OCI-LY1 (cell line): ENCODE measurements around the gene CSK.

Experiments
- H2AFZ ChIP-seq: fragments of 200-600 bp; sonication (generic), shearing (Covaris generic); 2 replicates; pipeline ENCODE4 v1.6.0; 2014; ENCODE audit warnings: antibody characterized with exemption, mild to moderate bottlenecking, low read length
- H3F3A ChIP-seq: fragments of 200-600 bp; sonication (generic), shearing (Covaris generic); 2 replicates; pipeline ENCODE4 v1.6.0; 2014; ENCODE audit warnings: mild to moderate bottlenecking, antibody characterized with exemption, low read length, moderate library complexity; ENCODE audit not compliant: insufficient read depth
- H3K27ac ChIP-seq: fragments of 200-600 bp; sonication (generic); 2 replicates; pipeline ENCODE4 v1.5.1; 2014; ENCODE audit warnings: low read length, mixed run types, mild to moderate bottlenecking, low read depth; ENCODE audit not compliant: poor library complexity, severe bottlenecking
- H3K27me3 ChIP-seq: fragments of 200-600 bp; sonication (generic); 2 replicates; pipeline ENCODE4 v1.6.0; 2014; ENCODE audit warnings: antibody characterized with exemption, mild to moderate bottlenecking, low read length, moderate library complexity; ENCODE audit not compliant: insufficient read depth
- H3K36me3 ChIP-seq: fragments of 200-600 bp; sonication (generic); 2 replicates; pipeline ENCODE4 v1.6.1; 2014; ENCODE audit warnings: mild to moderate bottlenecking, antibody characterized with exemption, low read length, moderate library complexity, mixed read lengths; ENCODE audit not compliant: insufficient read depth
- H3K4me1 ChIP-seq: fragments of 200-600 bp; sonication (generic); 2 replicates; pipeline ENCODE4 v1.5.1; 2014; ENCODE audit warnings: mild to moderate bottlenecking, low read length, moderate library complexity; ENCODE audit not compliant: insufficient read depth, severe bottlenecking
- H3K4me2 ChIP-seq: fragments of 200-600 bp; sonication (generic), shearing (Covaris generic); 2 replicates; pipeline ENCODE4 v1.6.1; 2014; ENCODE audit warnings: low read length
- H3K4me3 ChIP-seq: fragments of 200-600 bp; sonication (generic); 2 replicates; pipeline ENCODE4 v1.5.1; 2014; ENCODE audit warnings: low read length, low read depth, mild to moderate bottlenecking, mixed read lengths; ENCODE audit not compliant: poor library complexity, severe bottlenecking
- H3K79me2 ChIP-seq: fragments of 200-600 bp; shearing (Covaris generic); 2 replicates; pipeline ENCODE4 v1.6.1; 2016; ENCODE audit warnings: mixed run types, low read length, mixed read lengths; ENCODE audit not compliant: insufficient read depth
- H3K9ac ChIP-seq: fragments of 200-600 bp; sonication (generic), shearing (Covaris generic); 2 replicates; pipeline ENCODE4 v1.6.1; 2014; ENCODE audit warnings: mild to moderate bottlenecking, low read length, mixed read lengths
- H3K9me2 ChIP-seq: fragments of 200-600 bp; sonication (generic), shearing (Covaris generic); 2 replicates; pipeline ENCODE4 v1.6.1; 2014; ENCODE audit warnings: low read depth, mild to moderate bottlenecking, low read length, mixed read lengths
- H3K9me3 ChIP-seq: fragments of 200-600 bp; shearing (Covaris generic); 2 replicates; pipeline ENCODE4 v1.6.1; 2014; ENCODE audit warnings: low read length, mixed read lengths
- H4K20me1 ChIP-seq: fragments of 200-600 bp; sonication (generic), shearing (Covaris generic); 2 replicates; pipeline ENCODE4 v1.6.0; 2016; ENCODE audit warnings: mild to moderate bottlenecking, low read length; ENCODE audit not compliant: insufficient read depth
- EZH2 ChIP-seq: fragments of 200-600 bp; sonication (generic), shearing (Covaris generic); IDR thresholded peaks from 2 replicates; pipeline ENCODE4 v1.8.0; 2017; ENCODE audit warnings: borderline replicate concordance, mixed run types, mild to moderate bottlenecking, antibody characterized with exemption, low read length, moderate library complexity, mixed read lengths
- TF ChIP-seq, protein P1 (sequence below): fragments of 200-600 bp; sonication (generic), shearing (Covaris generic); IDR thresholded peaks from 2 replicates; pipeline ENCODE4 v1.5.1; 2017; ENCODE audit warnings: mild to moderate bottlenecking, antibody characterized with exemption, low read length, moderate library complexity, mixed read lengths

Gene CSK

GRCh38 chr15:74776821-74777768 lies 4.8 kb upstream of the CSK start:
- peak overlapping the region; percentile 100 for H3K27ac ChIP-seq
- peak overlapping the region; percentile 37 for H3K4me3 ChIP-seq
- no peaks in the 10 kb centered on the region for H3K79me2 ChIP-seq
- H4K20me1 ChIP-seq = no peaks in the 10 kb centered on the region
- H3K27me3 ChIP-seq = no peaks in the 10 kb centered on the region
- TF ChIP-seq EZH2 = no peak
- TF ChIP-seq, protein P1, sequence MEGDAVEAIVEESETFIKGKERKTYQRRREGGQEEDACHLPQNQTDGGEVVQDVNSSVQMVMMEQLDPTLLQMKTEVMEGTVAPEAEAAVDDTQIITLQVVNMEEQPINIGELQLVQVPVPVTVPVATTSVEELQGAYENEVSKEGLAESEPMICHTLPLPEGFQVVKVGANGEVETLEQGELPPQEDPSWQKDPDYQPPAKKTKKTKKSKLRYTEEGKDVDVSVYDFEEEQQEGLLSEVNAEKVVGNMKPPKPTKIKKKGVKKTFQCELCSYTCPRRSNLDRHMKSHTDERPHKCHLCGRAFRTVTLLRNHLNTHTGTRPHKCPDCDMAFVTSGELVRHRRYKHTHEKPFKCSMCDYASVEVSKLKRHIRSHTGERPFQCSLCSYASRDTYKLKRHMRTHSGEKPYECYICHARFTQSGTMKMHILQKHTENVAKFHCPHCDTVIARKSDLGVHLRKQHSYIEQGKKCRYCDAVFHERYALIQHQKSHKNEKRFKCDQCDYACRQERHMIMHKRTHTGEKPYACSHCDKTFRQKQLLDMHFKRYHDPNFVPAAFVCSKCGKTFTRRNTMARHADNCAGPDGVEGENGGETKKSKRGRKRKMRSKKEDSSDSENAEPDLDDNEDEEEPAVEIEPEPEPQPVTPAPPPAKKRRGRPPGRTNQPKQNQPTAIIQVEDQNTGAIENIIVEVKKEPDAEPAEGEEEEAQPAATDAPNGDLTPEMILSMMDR = no peak
- peaks cover 18% of the 10 kb centered on the region for H3F3A ChIP-seq
- no peaks in the 10 kb centered on the region for H3K9me3 ChIP-seq
- H3K36me3 ChIP-seq = no peaks in the 10 kb centered on the region
- peaks cover 92% of the 10 kb centered on the region for H3K4me1 ChIP-seq
- H3K9me2 ChIP-seq = no peaks in the 10 kb centered on the region
- peak overlapping the region; percentile 68 for H3K9ac ChIP-seq
- peak overlapping the region; percentile 52 for H3K4me2 ChIP-seq
- no peak overlapping the region for H2AFZ ChIP-seq

GRCh38 chr15:74777769-74778598 lies 3.9 kb upstream of the CSK start:
- H3K9me2 ChIP-seq = no peaks in the 10 kb centered on the region
- peaks cover 6% of the 10 kb centered on the region for H3K79me2 ChIP-seq
- TF ChIP-seq, protein P1 = no peak
- no peak for TF ChIP-seq EZH2
- H3K4me2 ChIP-seq = peak overlapping the region; percentile 52
- H3K4me1 ChIP-seq = peaks cover 87% of the 10 kb centered on the region
- peaks cover 18% of the 10 kb centered on the region for H3F3A ChIP-seq
- H2AFZ ChIP-seq = no peak overlapping the region
- no peaks in the 10 kb centered on the region for H4K20me1 ChIP-seq
- H3K27ac ChIP-seq = peak overlapping the region; percentile 100
- peak overlapping the region; percentile 22 for H3K4me3 ChIP-seq
- no peaks in the 10 kb centered on the region for H3K9me3 ChIP-seq
- peak overlapping the region; percentile 68 for H3K9ac ChIP-seq
- peaks cover 6% of the 10 kb centered on the region; the same call in 1 of the 2 replicates for H3K36me3 ChIP-seq
- no peaks in the 10 kb centered on the region for H3K27me3 ChIP-seq

DNA sequence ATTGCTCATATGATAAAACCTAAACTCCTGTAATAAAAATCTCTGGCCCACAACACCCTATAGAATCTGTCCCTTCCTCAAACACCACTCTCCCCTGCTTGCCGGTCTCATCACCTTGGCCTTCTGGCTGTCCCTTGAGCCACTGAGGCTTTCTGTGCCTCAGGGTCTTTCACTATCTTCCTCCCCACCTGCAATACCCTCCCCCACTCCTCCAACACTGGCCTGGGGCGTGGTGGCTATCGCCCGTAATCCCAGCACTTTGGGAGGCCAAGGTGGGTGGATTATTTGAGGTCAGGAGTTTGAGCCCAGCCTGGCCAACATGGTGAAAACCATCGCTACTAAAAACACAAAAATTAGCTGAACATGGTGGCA lies 3.3 kb upstream of the CSK start:
- no peaks in the 10 kb centered on the region for H3K9me3 ChIP-seq
- H3K27me3 ChIP-seq = no peaks in the 10 kb centered on the region
- peaks cover 87% of the 10 kb centered on the region for H3K4me1 ChIP-seq
- peaks cover 12% of the 10 kb centered on the region for H3K79me2 ChIP-seq
- peaks cover 18% of the 10 kb centered on the region for H3F3A ChIP-seq
- TF ChIP-seq EZH2 = no peak
- TF ChIP-seq, protein P1 = no peak
- H3K4me3 ChIP-seq = no peak overlapping the region
- H3K9me2 ChIP-seq = no peaks in the 10 kb centered on the region
- H3K27ac ChIP-seq = peak overlapping the region; percentile 100
- no peak overlapping the region for H2AFZ ChIP-seq
- H3K36me3 ChIP-seq = peaks cover 11% of the 10 kb centered on the region; the same call in 1 of the 2 replicates
- H3K4me2 ChIP-seq = peak overlapping the region; percentile 52
- H3K9ac ChIP-seq = peak overlapping the region; percentile 68; the same call in 1 of the 2 replicates
- no peaks in the 10 kb centered on the region for H4K20me1 ChIP-seq
